SU-DHL-6 (cell line): Measurements from ENCODE around the gene EPHB2.

Experiments used
- H2AFZ ChIP-seq: fragments of 200-600 bp; sonication (generic); 2 replicates; pipeline ENCODE4 v1.6.1; 2014; ENCODE audit warnings: low read depth, mild to moderate bottlenecking, moderate library complexity, mixed read lengths, antibody characterized with exemption, low read length; ENCODE audit not compliant: severe bottlenecking
- H3F3A ChIP-seq: fragments of 200-600 bp; shearing (Covaris generic); 2 replicates; pipeline ENCODE4 v1.6.0; 2016; ENCODE audit warnings: antibody characterized with exemption, mild to moderate bottlenecking; ENCODE audit not compliant: insufficient read depth
- H3K27ac ChIP-seq: fragments of 200-600 bp; sonication (generic); 2 replicates; pipeline ENCODE4 v1.5.1; 2016; ENCODE audit warnings: low read depth, mild to moderate bottlenecking, low read length, moderate library complexity, mixed read lengths
- H3K27me3 ChIP-seq: fragments of 200-600 bp; sonication (generic), shearing (Covaris generic); 2 replicates; pipeline ENCODE4 v1.6.0; 2014; ENCODE audit warnings: mild to moderate bottlenecking, low read length
- H3K36me3 ChIP-seq: fragments of 200-600 bp; sonication (generic); 2 replicates; pipeline ENCODE4 v1.6.1; 2014; ENCODE audit warnings: mild to moderate bottlenecking, low read length, mixed read lengths
- H3K4me2 ChIP-seq: fragments of 300-600, 200-600 bp; shearing (Covaris generic), sonication (generic); 2 replicates; pipeline ENCODE4 v1.6.0; 2014; ENCODE audit warnings: low read length, low read depth, mild to moderate bottlenecking; ENCODE audit not compliant: poor library complexity, severe bottlenecking
- H3K4me3 ChIP-seq: fragments of 200-600 bp; sonication (generic); 2 replicates; pipeline ENCODE4 v1.5.1; 2014; ENCODE audit warnings: antibody characterized with exemption, low read length, mild to moderate bottlenecking, mixed read lengths; ENCODE audit not compliant: insufficient read depth, poor library complexity, severe bottlenecking
- H3K79me2 ChIP-seq: fragments of 200-600 bp; sonication (generic); 2 replicates; pipeline ENCODE4 v1.6.1; 2014; ENCODE audit warnings: mild to moderate bottlenecking, low read length, moderate library complexity; ENCODE audit not compliant: insufficient read depth
- H3K9ac ChIP-seq: fragments of 200-600 bp; sonication (generic); 2 replicates; pipeline ENCODE4 v1.7.0; 2014; ENCODE audit warnings: mild to moderate bottlenecking, low read length
- H3K9me2 ChIP-seq: fragments of 200-600 bp; sonication (generic); replicated peaks from 2 replicates; pipeline ENCODE4 v1.6.1; 2014; ENCODE audit warnings: low read length; ENCODE audit not compliant: insufficient read depth
- H3K9me3 ChIP-seq: fragments of 200-600 bp; sonication (generic); 2 replicates; pipeline ENCODE4 v1.6.1; 2014; ENCODE audit warnings: low read length, mixed read lengths; ENCODE audit not compliant: insufficient read depth
- H4K20me1 ChIP-seq: fragments of 200-600 bp; sonication (generic); 2 replicates; pipeline ENCODE4 v1.6.1; 2014; ENCODE audit warnings: low read depth, mild to moderate bottlenecking, antibody characterized with exemption, low read length, moderate library complexity, mixed read lengths
- CTCF ChIP-seq: fragments of 200-600 bp; sonication (generic); IDR thresholded peaks from one replicate; pipeline ENCODE4 v1.5.1; 2017; ENCODE audit warnings: antibody characterized with exemption, mild to moderate bottlenecking, low read length, moderate library complexity; ENCODE audit not compliant: insufficient read depth, poor library complexity, severe bottlenecking
- EZH2phosphoT487 ChIP-seq: fragments of 200-600 bp; sonication (generic), shearing (Covaris generic); conservative IDR thresholded peaks from 2 replicates; pipeline ENCODE4 v1.6.1; 2018; ENCODE audit warnings: mild to moderate bottlenecking, antibody characterized with exemption, low read length, moderate library complexity, mixed read lengths

Gene EPHB2

GRCh38 chr1:22752339-22752738 is 41.7 kb downstream of the EPHB2 start:
- Histone ChIP-seq H3K4me3 (no peak overlapping the region), H3F3A (no peaks in the 10 kb centered on the region), H3K27ac (no peak overlapping the region), H3K79me2 (no peaks in the 10 kb centered on the region), H3K9me3 (no peaks in the 10 kb centered on the region), H3K9ac (no peak overlapping the region), H2AFZ (no peak overlapping the region), H3K4me2 (no peak overlapping the region), H4K20me1 (no peaks in the 10 kb centered on the region), H3K27me3 (no peaks in the 10 kb centered on the region), H3K36me3 (no peaks in the 10 kb centered on the region), H3K9me2 (no peaks in the 10 kb centered on the region)
- no peak for TF ChIP-seq CTCF
- TF ChIP-seq EZH2phosphoT487 = no peak

- H3F3A ChIP-seq = no peaks in the 10 kb centered on the region
- no peak overlapping the region for H3K4me3 ChIP-seq
- H3K36me3 ChIP-seq = no peaks in the 10 kb centered on the region
- no peak overlapping the region for H2AFZ ChIP-seq
- no peaks in the 10 kb centered on the region for H3K9me2 ChIP-seq
- no peak overlapping the region for H3K27ac ChIP-seq
- no peaks in the 10 kb centered on the region for H4K20me1 ChIP-seq
- H3K27me3 ChIP-seq = no peaks in the 10 kb centered on the region
- no peaks in the 10 kb centered on the region for H3K79me2 ChIP-seq
- H3K9me3 ChIP-seq = no peaks in the 10 kb centered on the region
- no peak overlapping the region for H3K9ac ChIP-seq
- H3K4me2 ChIP-seq = no peak overlapping the region
- TF ChIP-seq CTCF (no peak), EZH2phosphoT487 (no peak)
These were observed 42.9 kb downstream of the EPHB2 start for GRCh38 chr1:22753481-22753971.

GRCh38 chr1:22754106-22754768 is 43.6 kb downstream of the EPHB2 start:
- Histone ChIP-seq H3K4me3 (no peak overlapping the region), H2AFZ (no peak overlapping the region), H3K27ac (no peak overlapping the region)

More at GRCh38 chr1:22754106-22754768, 43.6 kb downstream of the EPHB2 start:
- Histone ChIP-seq H3K9ac (no peak overlapping the region), H3K9me3 (no peaks in the 10 kb centered on the region), H3K9me2 (no peaks in the 10 kb centered on the region), H3K4me2 (no peak overlapping the region), H4K20me1 (no peaks in the 10 kb centered on the region), H3K36me3 (no peaks in the 10 kb centered on the region), H3F3A (no peaks in the 10 kb centered on the region), H3K27me3 (no peaks in the 10 kb centered on the region), H3K79me2 (no peaks in the 10 kb centered on the region)
- TF ChIP-seq EZH2phosphoT487 (no peak), CTCF (no peak)
